Measurements from ENCODE around the gene OLIG1.

The OLIG1 gene

DNA sequence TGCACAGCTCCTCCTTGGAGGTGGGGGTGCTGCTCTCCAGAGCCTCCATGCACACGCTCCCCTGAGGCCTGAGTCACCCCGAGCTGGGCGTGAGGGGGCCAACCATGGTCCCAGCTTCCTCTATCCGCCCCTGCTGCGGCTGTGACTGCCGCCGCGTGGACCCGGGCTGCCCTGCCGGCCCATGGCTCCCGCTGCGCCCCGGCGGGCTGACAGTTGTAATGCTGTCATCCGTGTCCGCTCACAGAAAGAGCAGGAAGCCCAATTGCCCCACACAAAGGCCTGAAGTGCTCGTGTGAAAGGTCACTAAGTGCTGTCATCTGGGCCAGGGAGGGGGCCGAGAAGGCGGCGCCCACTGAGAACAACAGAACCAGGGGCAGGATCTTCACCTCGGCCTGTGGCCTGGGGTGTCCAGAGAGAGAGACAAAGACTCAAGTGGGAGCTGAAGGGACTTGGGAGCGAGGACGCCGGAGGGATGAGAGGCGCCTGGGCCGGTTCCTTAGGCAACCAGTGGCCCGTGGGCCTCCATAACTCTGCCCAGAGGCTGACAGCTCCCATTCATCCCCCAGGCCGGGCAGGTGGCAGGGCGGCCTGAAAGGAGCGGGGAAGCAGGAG is 31.5 kb downstream of the OLIG1 start:
- no peak for DNase-seq (ENCODE audit: low spot score)

DNA sequence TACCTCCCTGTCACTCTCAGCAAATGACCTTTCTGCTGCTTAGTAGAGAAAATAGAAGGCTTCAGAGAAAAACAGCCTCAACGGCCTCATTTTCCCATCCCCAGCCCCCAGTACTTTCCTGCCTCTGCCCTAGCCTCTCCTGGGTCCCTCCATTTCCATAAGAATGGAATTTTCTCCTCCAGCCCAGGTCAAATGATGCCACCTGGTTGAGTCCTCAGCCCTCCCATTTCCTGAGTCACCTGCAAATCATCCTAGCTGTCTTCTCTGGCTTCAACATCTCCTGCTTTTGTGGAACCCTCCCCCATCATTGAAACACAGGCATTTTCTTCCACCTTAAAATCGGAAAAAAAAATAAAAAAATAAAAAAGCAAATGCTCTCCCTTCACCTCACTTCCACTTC is 35.1 kb downstream of the OLIG1 start:
- DNase-seq (ENCODE audit: low spot score): no peak

DNA sequence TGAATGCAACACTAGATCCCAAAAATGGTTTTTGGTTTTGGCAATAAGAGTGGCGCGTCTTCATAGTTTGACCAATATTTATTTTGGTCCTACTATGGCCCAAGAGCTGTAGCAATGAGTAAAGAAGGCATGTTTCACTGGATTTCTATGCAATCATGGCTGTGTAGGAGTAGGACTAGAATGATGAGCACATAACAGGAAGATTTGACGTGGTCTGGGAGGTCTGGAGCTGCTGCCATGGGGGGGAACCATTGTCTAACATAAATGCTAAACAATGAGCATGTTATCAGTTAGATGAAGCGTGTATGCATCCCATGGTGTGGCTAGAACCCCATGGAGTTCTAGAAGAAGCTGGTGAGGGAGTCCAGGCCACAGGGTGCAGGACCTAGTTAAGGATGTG is 38.3 kb downstream of the OLIG1 start:
- DNase-seq (ENCODE audit: low spot score): no peak

DNA sequence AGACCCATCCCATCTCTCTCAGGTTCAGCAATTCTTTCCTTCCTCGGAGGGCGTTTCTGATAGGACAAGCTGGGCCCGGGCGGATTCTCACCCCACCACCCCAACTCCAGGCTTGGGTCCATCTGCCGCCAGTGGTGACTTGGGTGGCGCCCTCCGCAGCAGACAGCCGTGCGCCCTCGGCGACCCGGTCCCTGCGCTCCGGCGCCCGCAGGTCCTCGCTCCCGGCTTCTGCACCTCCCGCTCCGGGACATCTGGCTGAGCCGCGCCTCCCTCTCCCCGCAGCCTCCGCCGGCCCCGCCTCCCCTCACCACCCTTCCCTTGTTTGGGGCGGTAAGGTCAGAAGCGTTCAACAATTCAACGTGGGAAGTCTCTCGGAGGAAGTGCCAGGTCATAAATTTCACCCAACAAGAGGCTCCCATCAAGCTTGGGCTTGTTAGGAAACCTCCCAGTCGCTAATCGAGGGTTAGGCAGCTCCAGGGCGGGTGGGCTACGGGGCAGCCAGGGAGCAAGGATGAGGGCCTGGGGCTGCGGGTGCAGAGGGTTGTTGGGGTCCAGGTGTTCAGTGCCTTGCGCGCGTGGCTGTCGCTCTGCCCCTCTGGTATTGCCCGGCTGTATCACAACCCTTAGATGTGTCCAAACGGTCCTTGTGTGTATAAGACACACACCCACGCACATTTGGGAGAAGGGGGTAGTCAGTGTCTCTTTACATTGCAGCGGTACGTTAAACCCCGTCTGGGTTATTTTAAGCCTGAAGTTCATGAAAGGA is 39.8 kb downstream of the OLIG1 start:
- DNase-seq (ENCODE audit: low spot score): no peak

DNA sequence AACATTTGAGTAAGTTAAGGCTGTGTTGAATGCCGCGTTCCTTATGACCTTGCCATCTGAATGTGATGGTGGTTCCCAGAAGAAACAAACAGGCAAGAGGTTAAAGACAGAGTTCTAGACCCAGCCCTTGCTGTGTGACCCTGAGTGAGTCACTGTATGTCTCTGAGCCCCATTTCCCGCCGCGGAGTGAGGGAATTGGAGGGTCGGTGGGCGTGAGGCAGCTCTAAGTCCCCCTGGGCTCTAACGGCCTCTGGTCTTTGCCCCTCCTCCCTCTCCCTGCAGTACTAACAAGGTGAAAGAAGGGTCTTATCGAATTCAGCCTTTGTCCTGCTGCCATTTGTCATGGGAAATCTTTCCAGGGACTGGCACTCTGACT is 40.4 kb downstream of the OLIG1 start:
- no peak for DNase-seq (ENCODE audit: low spot score)

DNA sequence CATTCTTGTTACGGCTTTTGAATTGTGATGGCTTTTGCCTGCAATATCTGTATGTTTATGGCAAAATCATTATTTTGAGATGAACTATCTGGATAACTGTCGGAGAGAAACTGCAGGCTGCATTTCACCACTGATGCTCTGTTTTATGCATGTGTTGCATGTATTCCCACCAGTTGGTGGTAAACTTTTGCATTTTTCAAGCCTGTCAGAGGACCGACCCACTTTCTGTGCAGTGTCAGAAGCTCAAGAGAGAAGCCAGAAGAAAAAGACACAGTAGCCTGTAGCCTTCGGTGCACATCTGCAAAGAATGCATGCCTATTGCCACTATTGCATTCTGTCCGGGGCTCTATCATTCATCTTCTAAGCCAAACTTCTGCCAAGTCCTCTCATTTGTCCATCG is 41.6 kb downstream of the OLIG1 start:
- DNase-seq (ENCODE audit: low spot score): no peak

DNA sequence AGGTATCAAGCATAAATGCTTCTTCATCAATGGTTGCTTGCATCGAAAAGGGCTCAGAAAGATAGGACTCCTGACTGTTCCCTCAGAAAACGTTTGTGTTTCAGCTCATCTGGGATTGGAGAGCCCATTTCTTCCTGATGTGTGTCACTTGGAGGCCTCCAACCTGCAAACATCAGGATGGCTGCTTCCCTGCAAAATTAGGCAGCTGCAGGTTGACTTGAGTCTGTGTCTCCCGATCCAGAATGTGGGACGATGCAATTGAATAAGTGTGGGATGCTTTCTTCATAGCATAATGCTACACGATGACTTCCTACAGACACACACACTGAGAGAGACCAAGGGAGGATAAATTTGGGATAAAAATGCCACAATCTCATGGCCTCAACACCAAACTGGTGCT is 42.2 kb downstream of the OLIG1 start:
- DNase-seq (ENCODE audit: low spot score): no peak

DNA sequence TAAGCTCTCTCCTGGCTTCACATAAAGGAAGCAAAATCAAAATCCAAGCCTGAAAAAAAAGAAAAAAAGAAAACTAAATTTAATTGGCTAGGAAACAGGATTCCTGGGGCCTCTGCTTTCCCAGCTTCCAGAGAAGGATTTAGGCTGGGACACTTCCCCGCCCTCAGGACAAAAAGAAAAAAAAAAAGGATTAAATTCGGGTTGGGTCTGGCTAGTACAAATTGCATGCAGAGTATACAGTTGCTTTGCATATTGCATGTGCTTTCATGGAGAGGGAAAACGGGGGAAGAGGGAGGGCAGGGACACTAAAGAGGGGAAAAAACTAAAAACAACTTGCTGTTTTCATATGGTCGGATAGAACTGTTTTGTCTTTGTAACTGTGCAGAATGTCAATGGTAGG is 42.7 kb downstream of the OLIG1 start:
- DNase-seq (ENCODE audit: low spot score): no peak

DNA sequence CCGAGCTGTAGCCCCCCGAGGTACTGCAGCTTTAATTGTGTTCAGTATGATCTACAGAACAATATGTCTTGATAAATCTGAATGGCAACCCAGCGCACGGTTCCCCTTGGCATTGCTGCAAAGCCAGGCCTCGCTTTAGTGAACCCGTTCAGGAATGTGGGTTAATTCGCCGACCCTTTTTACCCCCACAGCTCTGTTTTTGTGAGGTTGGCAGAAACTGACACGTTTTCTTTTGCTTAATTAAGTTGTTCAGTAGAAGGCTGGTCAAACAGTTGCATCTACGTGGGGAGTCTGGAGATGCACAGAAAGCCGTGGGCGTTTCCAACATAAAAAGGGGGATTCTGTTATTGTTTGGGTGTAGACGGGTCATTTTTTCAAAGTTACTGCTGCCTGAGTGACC is 43.2 kb downstream of the OLIG1 start:
- DNase-seq (ENCODE audit: low spot score): no peak

DNA sequence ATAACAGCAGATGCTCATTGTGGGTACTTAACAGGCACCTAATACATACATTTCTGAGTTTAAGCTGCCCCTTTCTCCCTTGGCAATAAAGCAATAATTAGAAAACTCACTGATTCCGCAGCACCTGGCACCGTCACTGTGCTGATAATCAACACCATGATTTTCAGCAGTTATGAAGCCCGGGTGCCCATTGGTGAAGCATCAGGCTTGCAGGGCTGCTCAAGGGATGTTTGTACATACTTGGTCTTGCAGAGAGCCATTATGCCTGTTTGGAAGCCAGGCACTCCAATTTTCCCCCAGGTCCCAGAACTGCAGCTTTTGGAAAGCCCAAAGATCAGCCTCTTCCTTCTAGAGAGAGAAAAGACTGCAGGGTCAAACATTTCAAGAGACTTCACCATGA is 44.3 kb downstream of the OLIG1 start:
- no peak for DNase-seq (ENCODE audit: low spot score)

DNA sequence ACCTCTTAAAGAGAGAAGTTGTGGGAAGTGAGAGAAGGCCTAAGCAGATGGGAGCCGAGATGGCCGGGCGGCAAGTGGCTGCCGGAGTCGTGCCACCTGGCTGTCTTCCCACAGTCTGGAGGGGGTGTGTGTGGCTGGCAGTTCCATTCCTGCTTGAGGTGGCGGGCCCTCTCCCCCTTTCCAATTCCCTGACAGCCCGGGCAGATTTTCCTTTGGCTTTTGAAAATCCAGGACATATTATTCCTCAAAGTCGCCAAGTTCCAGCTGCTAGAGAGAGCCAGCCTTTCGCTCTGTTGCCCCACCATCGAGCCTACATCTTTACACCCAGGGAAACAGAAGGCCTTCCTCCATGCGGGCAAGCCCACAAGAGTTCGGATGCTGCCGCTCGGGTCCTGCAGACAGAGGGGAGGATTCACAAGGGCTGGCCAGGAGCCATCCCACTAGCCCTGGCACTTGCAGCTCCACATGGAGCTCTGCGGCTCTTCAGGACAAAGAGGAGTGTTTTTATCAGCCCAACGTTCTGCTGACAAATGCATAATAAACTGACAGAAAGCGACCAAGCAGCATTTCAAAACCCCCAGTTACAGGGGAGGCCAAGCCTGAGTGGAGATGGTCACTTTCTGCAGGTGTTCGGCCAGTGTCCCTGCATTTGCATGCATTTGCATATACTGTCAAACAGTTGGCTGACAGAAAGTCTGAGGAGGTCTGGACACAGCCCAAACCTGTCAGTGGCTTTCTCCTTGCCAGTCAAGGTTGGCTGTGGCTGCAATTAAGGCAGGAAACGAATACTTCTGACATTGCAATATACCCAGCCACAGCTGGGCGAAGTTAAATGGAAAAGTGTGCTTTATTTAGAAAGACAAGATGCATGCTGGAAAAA is 45.9 kb downstream of the OLIG1 start:
- DNase-seq (ENCODE audit: low spot score): no peak

DNA sequence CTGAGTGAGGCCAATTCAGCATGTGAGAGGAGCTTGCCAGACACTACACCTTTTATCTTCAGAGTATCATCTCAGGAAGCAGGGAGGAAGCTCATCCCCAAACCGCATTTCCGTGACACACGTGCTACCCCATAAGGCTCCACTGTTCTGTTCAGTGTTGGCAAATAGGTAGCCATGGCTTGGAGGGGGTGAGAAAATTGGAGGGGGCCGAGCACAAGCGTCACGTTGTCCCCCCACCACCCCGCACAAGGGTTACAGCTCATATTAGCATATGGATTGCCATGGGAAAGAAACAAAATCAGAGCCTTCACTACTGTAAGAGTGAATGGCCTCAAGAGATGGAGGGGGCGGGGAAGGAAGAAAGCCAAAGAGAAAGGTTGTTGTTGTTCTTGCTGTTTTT is 46.7 kb downstream of the OLIG1 start:
- no peak for DNase-seq (ENCODE audit: low spot score)

DNA sequence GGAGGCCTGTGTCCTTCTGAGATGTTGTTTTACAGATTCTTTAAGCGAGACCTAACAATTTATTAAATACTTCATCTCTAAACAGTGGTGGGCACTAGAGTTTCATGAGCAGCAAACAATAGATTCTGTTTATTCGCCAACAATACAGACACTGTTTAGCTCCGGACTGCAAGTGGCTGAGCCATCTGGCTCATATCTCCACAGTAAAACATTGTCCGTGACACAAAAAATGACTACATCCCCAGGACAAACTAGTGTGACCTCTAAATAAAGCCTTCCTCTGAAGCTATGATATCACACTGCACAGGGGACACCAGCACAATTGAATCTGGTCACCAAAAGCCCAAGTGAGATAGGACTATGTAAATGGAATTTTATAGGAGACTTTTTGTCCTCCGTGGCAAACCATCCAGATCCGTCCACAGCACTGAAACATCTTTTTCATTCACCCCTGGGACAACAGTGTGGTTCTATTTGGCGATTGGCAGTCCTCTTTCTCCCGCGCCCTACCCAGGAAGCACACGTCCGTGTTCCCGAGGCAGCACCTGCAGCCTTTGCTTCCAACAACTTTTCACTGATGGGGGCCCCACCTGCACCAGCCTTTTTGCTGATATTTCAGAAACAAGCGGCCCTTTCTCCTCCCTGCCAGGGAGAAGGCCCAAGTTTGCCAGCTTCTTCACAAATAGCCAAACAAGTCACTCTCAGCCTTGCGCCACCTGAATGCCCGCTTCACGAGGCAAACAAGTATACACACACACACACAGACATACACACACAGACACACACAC is 47.4 kb downstream of the OLIG1 start:
- no peak for DNase-seq (ENCODE audit: low spot score)
